ENCODE measurements around the gene GRID1.

- TF ChIP-seq POLR2A (IDR thresholded peaks at IDR 0.05) (no peak), CTCF (IDR thresholded peaks at IDR 0.05) (no peak)
Measured at GRCh38 chr10:85641479-85642009, 725.1 kb downstream of the GRID1 start.

Measured in esophagus squamous epithelium (tissue), 4 donors.